ENCODE measurements around the gene FAM229A. TPM values are rescaled to one million over a fixed set of nuclear protein-coding genes. Genes with fewer than 3 reads are reported as not detected.

FAM229A gene
- polyA plus RNA-seq, 3 donors, result 3.0 to 4.3 (median 4.1) TPM

DNA sequence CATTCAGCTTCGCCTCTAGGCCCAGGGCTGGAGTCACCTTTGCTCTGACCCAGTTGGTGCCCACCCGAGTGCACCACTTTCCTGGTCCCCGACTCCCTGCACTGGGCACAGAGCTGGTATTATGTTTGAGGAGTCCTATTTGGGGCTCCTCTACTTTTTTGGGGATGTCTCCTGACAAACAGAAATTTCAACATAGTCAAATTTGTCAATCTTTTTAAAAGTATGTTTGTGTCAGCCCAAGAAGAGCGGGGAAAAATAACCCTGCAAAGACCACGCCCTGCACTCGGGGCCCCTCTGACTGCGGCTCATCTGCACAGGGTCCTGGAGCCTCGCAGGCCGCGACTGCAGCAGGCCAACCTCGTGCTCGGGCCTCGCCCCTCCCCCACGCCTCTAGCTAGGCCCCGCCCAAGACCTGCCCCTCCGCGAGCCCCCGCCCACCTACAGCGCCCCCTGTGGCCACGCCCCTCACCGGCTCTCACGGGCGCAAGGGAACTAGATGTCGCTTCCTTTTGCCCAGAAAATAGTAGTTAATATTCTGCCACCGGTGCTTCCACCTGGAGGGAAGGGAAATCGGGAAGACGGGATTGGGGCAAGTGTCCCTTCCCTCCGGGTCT is 11.4 kb downstream of the FAM229A start:
- DNase-seq (ENCODE audit: low read depth in 3 of 3, low spot score in 2 of 3), result peak in 1 of 3 donors; percentile 66

DNA sequence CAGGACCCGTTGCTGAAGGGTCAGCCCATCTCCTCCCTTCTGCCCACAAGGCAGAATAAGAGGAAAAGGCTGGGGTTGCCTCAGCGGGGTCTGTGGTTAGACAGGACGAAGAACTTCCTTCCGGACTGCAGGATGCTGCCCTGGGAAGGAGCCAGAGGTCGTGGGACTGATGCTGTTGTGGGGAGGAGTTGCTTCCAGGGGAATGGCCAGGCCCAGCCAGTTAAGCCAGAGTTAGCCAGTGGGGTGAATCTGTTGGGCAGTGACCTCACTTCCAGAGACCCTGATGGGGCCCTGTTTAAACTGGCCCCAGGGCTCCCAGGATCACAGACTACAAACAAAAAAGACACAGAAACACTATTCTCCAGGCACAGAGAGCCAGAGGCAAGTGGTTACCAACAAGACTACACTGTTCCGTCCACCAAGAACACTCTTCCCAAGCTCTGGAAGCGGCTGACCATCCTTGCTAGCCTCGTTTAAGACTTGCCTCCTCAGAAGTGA is 13.0 kb downstream of the FAM229A start:
- DNase-seq (ENCODE audit: low read depth in 3 of 3, low spot score in 2 of 3), result no peak

DNA sequence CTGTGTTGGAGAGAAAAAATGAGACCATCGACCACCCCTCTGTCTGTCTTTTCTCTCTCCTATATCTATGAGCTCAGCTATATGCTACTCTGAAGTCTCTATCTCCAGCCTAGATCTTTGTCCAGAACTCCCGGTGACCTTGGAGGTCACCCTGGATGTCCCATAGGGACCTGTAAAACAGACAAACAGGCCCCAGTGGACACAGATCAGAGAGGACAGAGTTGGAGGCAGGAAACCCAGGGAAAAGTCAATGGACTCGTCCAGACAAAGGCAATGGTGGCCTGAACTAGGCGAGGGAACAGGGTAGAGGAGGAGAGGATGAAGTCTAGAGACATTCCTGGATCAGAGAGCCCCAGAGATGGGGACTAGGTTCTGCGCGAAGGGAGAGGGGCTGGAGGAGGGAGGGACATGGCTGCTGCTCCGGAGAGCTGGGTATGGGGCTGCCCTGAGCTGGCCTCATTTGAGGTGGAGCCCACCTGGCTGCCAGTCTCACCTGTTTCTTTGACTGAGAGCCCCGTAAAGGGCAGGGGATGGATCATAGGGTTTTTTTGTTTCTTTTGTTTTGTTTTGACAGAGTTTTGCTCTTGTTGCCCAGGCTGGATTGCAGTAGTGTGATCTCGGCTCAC is 15.6 kb downstream of the FAM229A start:
- DNase-seq (ENCODE audit: low read depth in 3 of 3, low spot score in 2 of 3), result no peak

DNA sequence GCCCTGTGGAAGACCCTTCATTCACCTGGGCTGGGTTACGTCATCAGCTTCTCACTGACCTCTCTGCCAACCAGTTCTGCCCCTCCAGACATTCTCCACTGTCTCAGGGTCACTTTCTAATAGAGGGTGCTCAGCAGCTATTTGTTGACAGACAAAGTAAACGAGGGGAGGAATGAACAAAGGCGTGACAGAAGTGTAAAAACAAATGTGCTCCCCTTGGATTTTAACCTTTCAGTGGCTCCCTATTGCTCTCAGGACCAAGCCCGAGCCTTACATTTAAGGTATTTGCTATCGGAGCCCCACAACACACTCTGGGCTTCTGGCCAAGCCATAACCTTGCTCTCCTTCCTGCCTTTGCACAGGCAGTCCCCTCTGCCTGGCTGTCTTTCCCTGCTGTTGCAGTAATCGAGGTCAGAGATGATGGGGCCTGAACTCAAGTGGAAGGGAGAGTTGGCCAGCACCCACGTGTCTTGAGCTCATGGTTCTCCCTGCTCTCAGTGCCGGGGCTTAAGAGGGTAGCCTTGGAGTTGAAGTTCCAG is 16.9 kb downstream of the FAM229A start:
- no peak for DNase-seq (ENCODE audit: low read depth in 3 of 3, low spot score in 2 of 3)

DNA sequence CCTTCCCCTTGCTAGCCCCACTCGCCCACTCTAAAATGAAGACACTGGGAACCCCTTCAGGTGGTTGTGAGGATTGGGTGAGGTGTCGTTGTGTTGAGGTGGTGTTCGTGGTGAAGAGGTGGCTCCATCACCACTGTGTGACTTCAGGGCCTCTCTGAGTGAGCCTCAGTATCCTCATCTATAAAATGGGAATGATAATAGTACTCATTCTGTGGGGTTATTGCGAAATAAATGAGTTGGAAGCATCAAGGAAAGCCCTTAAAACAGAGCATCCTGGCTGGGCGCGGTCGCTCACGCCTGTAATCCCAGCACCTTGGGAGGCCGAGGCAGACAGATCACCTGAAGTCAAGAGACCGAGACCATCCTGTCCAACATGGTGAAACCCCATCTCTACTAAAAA is 19.6 kb downstream of the FAM229A start:
- no peak for DNase-seq (ENCODE audit: low read depth in 3 of 3, low spot score in 2 of 3)

DNA sequence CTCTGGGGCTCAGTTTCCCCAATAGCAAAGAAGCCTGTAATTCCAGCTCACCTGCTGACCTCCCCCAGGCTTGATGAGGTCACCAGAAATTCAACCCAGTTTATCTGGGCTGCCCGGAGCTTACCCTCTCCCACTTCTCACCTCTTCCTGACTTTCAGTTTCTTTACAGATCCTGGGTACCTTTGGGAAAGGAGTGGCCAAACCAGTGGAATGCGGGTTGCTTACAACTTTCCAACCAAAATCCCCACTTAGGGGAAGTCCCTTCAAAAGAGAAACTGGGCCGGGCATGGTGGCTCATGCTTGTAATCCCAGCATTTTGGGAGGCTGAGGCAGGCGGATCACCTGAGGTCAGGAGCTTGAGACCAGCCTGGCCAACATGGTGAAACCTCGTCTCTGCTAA is 20.3 kb downstream of the FAM229A start:
- no peak for DNase-seq (ENCODE audit: low read depth in 3 of 3, low spot score in 2 of 3)

DNA sequence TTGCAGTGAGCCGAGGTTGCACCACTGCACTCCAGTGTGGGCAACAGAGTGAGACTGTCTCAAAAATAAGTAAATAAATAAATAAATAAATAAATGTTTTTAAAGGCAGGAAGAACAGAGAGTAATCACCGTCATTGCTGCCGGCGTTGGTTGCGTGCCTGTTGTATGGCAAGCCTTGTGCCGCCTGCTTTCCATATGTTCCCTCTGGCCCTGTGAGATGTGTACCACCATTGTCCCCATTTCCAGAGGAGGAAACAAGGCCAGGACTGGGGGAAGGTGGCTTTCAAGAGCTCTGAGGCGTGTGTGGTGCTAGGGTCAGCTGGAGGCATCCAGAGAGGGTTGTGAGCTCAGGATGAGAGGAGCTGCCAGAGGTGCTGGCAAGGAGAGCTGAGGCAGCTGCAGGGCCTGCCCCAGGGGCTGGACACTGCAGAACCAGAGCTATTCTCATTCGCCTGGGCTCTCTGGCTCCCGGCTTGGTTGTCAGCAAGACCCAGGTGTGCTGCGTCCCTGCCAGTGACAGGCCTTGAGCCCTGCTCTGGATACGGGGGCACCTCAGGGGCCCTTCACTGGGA is 21.0 kb downstream of the FAM229A start:
- DNase-seq (ENCODE audit: low read depth in 3 of 3, low spot score in 2 of 3), result no peak

DNA sequence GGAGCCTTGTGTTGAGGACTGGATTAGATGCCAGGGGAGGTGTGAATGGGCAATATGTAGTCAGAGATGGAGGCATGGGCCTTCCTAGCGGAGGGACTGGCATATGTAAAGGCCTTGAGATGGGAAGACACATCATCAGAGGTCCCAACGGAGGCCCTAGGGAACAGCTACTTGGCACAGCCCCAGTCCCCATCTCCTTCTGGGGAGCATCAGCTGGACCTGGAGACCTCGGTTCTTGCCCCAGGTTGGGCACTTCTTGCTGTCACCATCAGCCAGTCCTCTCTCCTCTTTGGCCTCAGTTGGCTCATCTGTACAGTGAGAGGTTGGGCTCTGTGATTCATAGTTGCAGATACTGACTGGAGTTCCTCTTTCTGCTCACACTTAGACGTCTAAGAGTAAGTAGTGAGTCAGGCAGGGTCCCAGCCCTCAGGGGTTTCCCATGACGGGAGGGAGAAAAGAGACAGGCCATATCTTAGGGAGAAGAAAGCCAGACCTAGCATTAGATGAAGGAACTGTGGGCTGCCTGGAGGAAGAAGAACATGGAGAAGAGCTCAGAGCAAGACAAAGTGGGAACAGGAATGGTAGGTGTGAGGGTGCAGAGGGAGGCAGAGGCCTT is 22.8 kb downstream of the FAM229A start:
- DNase-seq (ENCODE audit: low read depth in 3 of 3, low spot score in 2 of 3), result no peak

DNA sequence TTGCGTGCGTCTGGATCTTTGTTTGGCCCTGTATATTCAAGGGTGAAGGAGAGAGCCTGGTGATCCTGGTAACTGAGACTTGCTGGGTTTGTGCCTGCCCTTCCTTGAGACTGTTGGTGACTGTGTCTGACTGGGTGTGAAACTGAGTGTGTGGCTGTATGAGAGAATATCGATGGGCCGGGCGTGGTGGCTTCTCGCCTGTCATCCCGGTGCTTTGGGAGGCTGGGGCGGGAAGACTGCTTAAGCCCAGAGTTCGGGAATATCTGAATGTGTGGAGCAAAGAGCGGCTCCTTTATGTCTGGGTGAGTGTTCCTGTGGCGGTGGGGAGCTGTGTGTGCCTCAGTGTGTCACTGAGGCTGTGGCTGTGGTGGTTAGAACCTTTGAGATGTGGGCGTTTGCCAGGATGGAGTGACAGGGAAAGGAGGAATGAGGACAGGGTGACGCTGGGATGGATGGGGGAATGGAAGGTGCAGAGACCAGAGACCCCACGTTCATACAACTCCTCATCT is 23.6 kb downstream of the FAM229A start:
- DNase-seq (ENCODE audit: low read depth in 3 of 3, low spot score in 2 of 3), result no peak

DNA sequence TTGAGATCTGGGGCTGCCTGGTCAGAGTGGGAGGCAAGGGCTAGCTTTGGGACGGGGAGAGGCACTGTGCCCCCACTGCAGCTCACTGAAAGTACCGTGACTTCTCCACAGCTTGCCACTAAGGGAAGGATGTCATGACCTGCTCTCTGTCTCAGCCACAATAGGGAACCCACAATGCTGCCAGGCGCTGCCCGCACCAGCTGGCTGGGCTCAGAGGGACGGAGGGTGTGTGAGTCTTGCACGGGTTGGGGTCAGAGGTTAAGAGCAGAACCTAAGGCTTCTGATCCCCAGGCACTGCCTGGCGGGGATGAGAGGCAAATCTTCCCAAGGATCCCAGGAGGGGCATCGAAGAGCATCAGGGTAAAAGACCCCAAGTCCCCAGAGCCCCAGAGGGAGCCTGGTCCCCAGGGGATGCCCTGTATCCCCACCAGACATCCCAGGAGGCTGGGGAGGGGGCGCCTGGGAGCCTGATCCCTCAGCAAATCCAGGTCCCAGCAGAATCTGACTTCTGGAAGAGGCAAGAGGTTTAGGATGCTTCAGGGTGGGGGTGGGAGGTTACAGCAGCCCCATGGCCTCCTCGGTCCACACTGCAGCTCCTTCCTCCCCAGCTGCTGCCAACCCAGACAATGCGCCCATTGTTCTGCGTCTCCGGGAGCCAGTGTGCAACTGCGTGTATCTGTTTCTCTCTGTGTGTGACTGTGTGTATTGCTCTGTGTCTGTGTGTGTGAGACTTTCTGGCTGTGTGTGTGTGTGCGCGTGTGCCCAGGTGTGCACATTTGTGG is 24.2 kb downstream of the FAM229A start:
- DNase-seq (ENCODE audit: low read depth in 3 of 3, low spot score in 2 of 3), result no peak

DNA sequence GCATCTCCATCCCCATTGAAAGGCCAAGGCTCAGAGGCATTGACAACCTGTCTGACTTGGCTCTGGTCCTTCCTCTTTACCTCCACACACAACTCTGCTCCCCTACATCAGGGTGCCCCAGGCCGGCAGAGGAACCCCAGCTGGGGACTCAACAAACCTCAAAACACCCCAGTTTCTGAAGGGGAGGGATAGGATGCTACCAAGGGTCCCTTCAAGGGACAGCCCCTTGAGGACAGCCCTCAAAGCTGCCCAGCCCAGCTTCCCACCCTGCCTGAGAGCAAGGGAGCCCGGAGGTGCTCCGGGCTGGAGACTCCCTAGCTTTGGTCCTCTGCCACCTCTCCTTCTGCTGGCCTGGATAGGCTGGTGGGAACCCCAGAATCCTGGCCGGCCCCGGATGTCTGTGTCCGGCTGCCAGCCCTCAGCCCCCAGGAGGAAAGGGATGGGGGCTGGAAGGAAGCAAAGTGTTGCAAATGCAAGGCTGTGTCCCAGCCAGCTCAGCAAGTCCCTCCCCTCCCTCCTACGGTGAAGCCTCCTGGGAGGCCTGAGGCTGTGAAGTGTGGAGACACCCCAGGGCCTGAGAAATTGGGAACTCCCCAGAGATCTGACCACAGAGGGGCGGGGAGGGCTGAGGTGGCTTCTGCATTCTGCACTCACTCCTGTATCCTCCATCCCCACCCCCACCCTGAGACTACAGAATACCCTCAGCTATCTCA is 25.2 kb downstream of the FAM229A start:
- DNase-seq (ENCODE audit: low read depth in 3 of 3, low spot score in 2 of 3), result no peak

DNA sequence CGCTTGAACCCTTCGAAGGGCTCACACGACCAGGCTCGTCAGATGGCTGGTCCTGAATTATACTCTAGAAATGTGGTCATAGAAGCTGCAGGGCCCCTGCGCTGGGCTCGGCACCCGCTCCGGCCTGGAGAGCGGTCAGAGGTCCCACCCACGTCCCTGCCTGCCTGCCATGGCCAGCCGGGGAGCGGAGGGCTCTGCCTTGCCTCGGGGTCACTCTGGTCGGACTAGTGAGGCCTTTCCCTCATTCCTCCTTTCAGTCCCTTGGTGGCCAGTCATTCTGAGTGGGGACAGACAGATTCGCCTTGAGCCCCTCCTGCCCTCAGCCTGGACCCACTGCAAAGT is 25.7 kb downstream of the FAM229A start:
- no peak for DNase-seq (ENCODE audit: low read depth in 3 of 3, low spot score in 2 of 3)

DNA sequence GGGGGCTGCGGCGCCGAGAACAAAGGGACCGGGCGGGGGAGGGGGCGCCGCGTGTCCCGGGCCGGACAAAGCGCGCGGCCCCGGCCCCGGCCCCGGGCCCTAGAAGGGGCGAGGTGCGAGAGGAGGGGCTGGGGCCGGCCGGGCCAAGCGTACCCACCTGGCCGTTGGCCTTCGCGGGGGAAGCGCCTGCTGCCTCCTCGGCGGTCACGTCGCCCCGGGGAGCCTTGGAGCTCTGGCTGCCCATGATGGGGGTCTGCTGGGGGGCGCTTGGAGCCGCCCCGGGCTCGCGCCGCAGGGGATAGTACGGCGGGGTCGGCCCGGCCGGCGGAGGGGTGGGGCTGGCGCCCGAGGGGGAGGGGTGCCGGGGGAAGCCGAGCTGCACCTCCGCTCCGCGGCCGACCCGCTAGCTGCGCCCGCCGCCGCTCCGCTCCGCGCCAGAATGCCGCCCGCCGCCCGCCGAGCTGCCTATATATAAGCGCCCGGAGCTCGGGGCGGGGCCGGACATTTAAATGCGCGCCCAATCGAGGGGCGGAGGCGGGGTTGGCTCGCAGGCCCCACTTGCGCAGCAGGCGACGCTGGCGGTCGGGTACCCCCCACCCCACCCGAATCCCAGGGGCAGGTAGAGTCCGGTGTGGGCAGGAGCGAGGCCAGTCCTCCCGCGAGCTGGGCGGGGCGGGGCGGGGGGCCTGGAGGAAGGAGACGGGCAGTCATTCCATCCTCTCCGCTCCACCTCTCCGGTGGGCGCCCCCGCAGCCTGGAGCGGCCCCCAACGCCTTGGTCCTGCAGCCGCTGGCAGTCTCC is 26.3 kb downstream of the FAM229A start, which contains the start of gene MARCKSL1:
Gene MARCKSL1, minus strand, starts transcription at position 444 of the 801 bp plus-strand sequence. Its CDS starts 200 bp downstream, at position 244.
- peak in 2 of 3 donors; percentile 65 to 66 for DNase-seq (ENCODE audit: low read depth in 3 of 3, low spot score in 2 of 3)

DNA sequence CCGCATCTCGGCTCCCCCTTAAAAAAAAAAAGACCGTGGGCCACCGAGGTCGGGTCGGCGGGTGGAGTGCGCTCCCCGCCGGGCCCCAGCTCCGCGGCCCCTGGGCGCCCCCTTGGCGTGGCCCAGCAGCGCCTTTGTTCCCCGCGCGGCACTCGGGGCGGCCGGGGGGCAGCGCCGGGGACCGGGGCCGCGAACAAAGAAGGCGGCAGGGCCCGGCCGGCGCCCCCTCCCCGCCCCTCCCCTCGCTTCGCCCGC is 26.8 kb downstream of the FAM229A start:
- no peak for DNase-seq (ENCODE audit: low read depth in 3 of 3, low spot score in 2 of 3)

DNA sequence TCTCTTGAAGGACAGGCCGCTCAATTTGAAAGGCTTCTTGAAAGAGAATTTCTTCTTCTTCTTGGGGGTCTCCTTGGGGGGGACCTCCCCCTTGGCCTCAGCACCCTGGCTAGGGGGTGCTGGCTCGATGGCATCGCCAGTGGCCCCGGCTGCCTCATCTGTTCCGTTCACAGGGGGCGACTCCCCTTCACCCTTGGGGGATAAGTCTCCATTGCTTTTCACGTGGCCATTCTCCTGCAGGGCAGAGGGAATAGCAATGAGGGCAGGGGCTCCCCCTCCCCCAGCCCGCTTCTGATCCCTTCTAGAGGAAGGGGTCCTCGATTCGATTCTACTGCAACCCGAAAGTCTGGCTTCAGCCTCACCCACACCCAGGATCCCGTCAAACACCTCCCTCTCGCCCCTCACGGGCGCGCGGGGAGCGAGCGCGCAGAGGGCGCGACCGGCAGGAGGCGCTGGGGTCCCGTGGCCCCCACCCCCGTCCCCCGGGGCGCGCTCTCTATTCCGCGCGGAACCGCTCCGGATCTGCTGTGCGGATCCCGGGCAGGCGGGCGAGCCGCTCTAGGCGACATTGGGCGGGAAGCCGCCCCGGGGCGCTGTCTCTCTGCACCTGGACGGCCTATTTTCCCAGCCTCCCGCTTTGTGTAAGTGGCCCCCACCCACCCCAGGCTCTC is 27.3 kb downstream of the FAM229A start:
- no peak for DNase-seq (ENCODE audit: low read depth in 3 of 3, low spot score in 2 of 3)

DNA sequence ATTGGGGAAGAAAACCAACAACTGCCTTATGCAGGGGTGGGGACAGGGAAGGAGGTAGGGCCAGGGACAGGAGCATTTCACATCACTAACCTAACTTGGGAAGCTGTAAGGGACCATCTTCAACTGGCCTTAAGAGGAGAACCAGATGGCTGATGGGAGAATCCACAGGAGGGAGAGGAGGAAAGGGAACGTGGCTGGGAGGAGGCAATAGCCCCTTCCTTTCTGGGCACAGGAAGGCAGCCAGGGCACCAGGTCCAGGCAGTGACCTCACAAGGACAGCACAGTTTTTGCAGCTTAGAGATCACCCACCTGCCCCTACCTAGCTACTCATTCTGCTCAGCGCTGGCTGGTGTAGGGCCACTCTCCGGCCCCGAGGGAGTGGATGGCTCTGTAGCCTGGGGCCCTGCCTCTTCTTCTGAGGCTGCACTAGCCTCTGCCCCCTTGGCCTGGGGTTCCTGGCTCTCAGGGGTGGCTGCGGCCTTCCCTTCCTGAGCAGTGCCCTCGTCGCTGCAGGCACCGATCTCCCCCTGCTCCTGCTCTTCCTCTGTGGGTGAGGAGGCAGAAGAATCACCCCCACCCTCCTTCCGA is 27.9 kb downstream of the FAM229A start:
- no peak for DNase-seq (ENCODE audit: low read depth in 3 of 3, low spot score in 2 of 3)

DNA sequence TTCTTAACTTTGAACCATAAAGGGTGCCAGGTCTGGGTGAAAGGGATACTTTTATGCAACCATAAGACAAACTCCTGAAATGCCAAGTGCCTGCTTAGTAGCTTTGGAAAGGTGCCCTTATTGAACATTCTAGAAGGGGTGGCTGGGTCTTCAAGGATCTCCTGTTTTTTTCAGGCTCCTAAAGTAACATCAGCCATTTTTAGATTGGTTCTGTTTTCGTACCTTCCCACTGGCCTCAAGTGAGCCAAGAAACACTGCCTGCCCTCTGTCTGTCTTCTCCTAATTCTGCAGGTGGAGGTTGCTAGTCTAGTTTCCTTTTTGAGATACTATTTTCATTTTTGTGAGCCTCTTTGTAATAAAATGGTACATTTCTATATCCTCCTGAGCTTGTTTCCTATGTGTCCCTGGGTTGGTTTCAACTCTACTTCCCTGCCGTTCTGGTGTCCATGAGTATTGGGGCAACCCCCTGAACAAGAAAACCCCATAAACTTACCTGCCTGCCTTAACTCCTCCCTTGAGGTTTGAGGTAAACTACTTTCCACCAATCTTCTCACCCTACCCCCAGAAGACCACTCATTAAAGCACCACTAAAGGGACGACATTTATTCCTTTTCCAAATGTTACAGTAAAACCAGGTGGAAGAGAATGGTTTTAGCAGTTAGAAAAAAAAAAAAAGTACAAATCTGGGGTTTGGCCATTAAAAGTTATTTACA is 28.9 kb downstream of the FAM229A start:
- no peak for DNase-seq (ENCODE audit: low read depth in 3 of 3, low spot score in 2 of 3)

All from right renal cortex interstitium (tissue), 3 donors.